ENCODE measurements around the gene BBLN.
A peak's percentile ranks its signal among the peaks of the same experiment; 100 is the strongest.

Gene BBLN

GRCh38 chr9:128124451-128124850 lies 35.6 kb upstream of the BBLN start:
- Histone ChIP-seq H3K4me1 (ENCODE audit: insufficient read depth, low read length, severe bottlenecking) (peaks cover 26% of the 10 kb centered on the region), H4K20me1 (ENCODE audit: insufficient read depth, low read length) (no peaks in the 10 kb centered on the region), H3K9ac (ENCODE audit: low read length) (no peak overlapping the region), H3K36me3 (ENCODE audit: insufficient read depth, low read length) (peaks cover 41% of the 10 kb centered on the region), H3K9me3 (ENCODE audit: low read length) (no peaks in the 10 kb centered on the region), H3K79me2 (ENCODE audit: insufficient read depth, low read length) (peaks cover 10% of the 10 kb centered on the region), H3F3A (ENCODE audit: insufficient read depth, low read length) (no peaks in the 10 kb centered on the region), H3K4me3 (ENCODE audit: low read depth, low read length, poor library complexity, severe bottlenecking) (no peak overlapping the region), H2AFZ (ENCODE audit: low read length) (no peak overlapping the region), H3K9me2 (ENCODE audit: low read depth, low read length) (no peaks in the 10 kb centered on the region), H3K4me2 (ENCODE audit: low read length) (no peak overlapping the region), H3K27ac (ENCODE audit: low read depth, low read length, poor library complexity, severe bottlenecking) (no peak overlapping the region), H3K27me3 (ENCODE audit: insufficient read depth, low read length) (no peaks in the 10 kb centered on the region)
- no peak for TF ChIP-seq CTCF (IDR thresholded peaks at IDR 0.05; ENCODE audit: low read length)
- no peak for TF ChIP-seq EZH2 (IDR thresholded peaks at IDR 0.05; ENCODE audit: borderline replicate concordance, low read length)

GRCh38 chr9:128124873-128125579 lies 35.0 kb upstream of the BBLN start:
- no peaks in the 10 kb centered on the region for H4K20me1 ChIP-seq (ENCODE audit: insufficient read depth, low read length)
- H3K4me3 ChIP-seq (ENCODE audit: low read depth, low read length, poor library complexity, severe bottlenecking) = peak overlapping the region; percentile 92
- peaks cover 40% of the 10 kb centered on the region for H3K36me3 ChIP-seq (ENCODE audit: insufficient read depth, low read length)
- peak overlapping the region; percentile 42 for H3K27ac ChIP-seq (ENCODE audit: low read depth, low read length, poor library complexity, severe bottlenecking)
- no peaks in the 10 kb centered on the region for H3K27me3 ChIP-seq (ENCODE audit: insufficient read depth, low read length)
- H3F3A ChIP-seq (ENCODE audit: insufficient read depth, low read length) = no peaks in the 10 kb centered on the region
- H3K9ac ChIP-seq (ENCODE audit: low read length) = no peak overlapping the region
- peak overlapping the region; percentile 94 for H3K4me2 ChIP-seq (ENCODE audit: low read length)
- peaks cover 26% of the 10 kb centered on the region for H3K4me1 ChIP-seq (ENCODE audit: insufficient read depth, low read length, severe bottlenecking)
- TF ChIP-seq CTCF (IDR thresholded peaks at IDR 0.05; ENCODE audit: low read length) (peak; percentile 75), EZH2 (IDR thresholded peaks at IDR 0.05; ENCODE audit: borderline replicate concordance, low read length) (no peak)
- no peaks in the 10 kb centered on the region for H3K9me3 ChIP-seq (ENCODE audit: low read length)
- H3K9me2 ChIP-seq (ENCODE audit: low read depth, low read length) = no peaks in the 10 kb centered on the region
- peaks cover 10% of the 10 kb centered on the region for H3K79me2 ChIP-seq (ENCODE audit: insufficient read depth, low read length)
- H2AFZ ChIP-seq (ENCODE audit: low read length) = no peak overlapping the region

DNA sequence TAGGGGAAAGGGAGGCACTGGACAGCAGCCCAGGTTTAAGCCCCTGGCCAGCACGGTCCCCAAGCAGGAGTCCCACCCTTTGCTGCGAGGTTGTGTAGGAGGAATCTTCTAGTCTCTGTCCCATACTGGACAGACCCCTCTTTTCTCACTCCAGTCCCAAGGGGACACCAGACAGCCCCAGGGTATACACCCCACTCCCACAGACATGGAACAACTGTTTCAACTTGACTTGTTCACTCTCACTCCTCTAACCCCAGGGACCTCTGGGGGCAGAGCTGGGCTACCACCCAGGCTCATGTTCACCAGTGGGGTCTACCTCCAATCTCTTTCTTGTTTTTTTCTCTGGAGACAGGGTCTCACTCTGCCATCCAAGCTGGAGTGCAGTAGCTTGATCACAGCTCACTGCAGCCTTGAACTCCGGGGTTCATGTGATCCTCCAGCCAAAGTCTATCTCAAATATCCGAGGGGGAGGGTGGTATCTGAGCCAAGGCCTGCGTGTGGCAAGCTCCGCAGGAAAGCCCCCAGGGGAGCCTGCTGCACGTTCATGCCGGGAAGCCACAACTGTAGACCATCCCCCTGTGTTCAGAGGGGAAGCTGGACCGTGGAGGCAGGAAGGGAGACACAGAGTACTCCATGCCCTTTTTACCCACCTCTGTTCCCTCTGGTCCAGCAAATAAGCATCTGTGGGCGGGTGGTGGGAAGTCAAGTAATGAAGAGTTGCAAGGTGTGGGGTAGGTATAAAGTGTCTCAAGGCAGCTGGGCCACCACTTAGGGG lies 34.3 kb upstream of the BBLN start:
- H3K4me1 ChIP-seq (ENCODE audit: insufficient read depth, low read length, severe bottlenecking) = peaks cover 26% of the 10 kb centered on the region
- H3K36me3 ChIP-seq (ENCODE audit: insufficient read depth, low read length) = peaks cover 35% of the 10 kb centered on the region
- peak overlapping the region; percentile 42 for H3K27ac ChIP-seq (ENCODE audit: low read depth, low read length, poor library complexity, severe bottlenecking)
- H3K4me3 ChIP-seq (ENCODE audit: low read depth, low read length, poor library complexity, severe bottlenecking) = peak overlapping the region; percentile 92
- no peaks in the 10 kb centered on the region for H3F3A ChIP-seq (ENCODE audit: insufficient read depth, low read length)
- H2AFZ ChIP-seq (ENCODE audit: low read length) = no peak overlapping the region
- peaks cover 10% of the 10 kb centered on the region for H3K79me2 ChIP-seq (ENCODE audit: insufficient read depth, low read length)
- TF ChIP-seq EZH2 (IDR thresholded peaks at IDR 0.05; ENCODE audit: borderline replicate concordance, low read length) (no peak), CTCF (IDR thresholded peaks at IDR 0.05; ENCODE audit: low read length) (no peak)
- H3K27me3 ChIP-seq (ENCODE audit: insufficient read depth, low read length) = no peaks in the 10 kb centered on the region
- no peaks in the 10 kb centered on the region for H4K20me1 ChIP-seq (ENCODE audit: insufficient read depth, low read length)
- H3K9me3 ChIP-seq (ENCODE audit: low read length) = no peaks in the 10 kb centered on the region
- no peaks in the 10 kb centered on the region for H3K9me2 ChIP-seq (ENCODE audit: low read depth, low read length)
- peak overlapping the region; percentile 88; the same call in 1 of the 2 replicates for H3K9ac ChIP-seq (ENCODE audit: low read length)
- H3K4me2 ChIP-seq (ENCODE audit: low read length) = peak overlapping the region; percentile 94

Data from OCI-LY1 (cell line).